GM12878 (cell line): ENCODE data around the gene FCGR3B. TPM values are rescaled to one million over a fixed set of nuclear protein-coding genes. Genes with fewer than 3 reads are reported as not detected.
A peak's percentile ranks its signal among the peaks of the same experiment; 100 is the strongest.
"Not testable (repeated sequence)": the region's sequence is repeated elsewhere in the genome, so short reads cannot be mapped to it uniquely, and the experiment has no call there.

Experiments used
- ATAC-seq: fragments of 200-7000 bp; cut with Tn5 transposase; 3 replicates; pipeline ENCODE4 v1.9.1; 2020; ENCODE audit warnings: mild to moderate bottlenecking, moderate library complexity
- BruUV-seq: library from RNA; stranded (reverse); fragments of 400-500 nt; replicated peaks from 2 replicates; lab custom pipeline; 2021; lab: Mats Ljungman, UMichigan
- CTCF ChIA-PET: fragments of 300-600 bp; sonication (Branson Sonifier 250); formaldehyde crosslinking; extraction: SDS; loops from one replicate; lab custom pipeline; 2021; ENCODE audit warnings: inconsistent platforms; lab: Yijun Ruan, JAX
- POLR2A ChIA-PET: fragments of 350-600 bp; formaldehyde crosslinking; extraction: SDS; loops from one replicate; lab custom pipeline; 2021; ENCODE audit warnings: inconsistent platforms; lab: Charles Lee
- RAD21 ChIA-PET: fragments of 300-600 bp; sonication (Branson Sonifier 250); formaldehyde crosslinking; loops from one replicate; lab custom pipeline; 2023; ENCODE audit warnings: antibody characterized with exemption; ENCODE audit not compliant: unreplicated experiment; lab: Charles Lee
- SMC1A ChIA-PET: fragments of 300-600 bp; sonication (Branson Sonifier 250); formaldehyde crosslinking; loops from one replicate; lab custom pipeline; 2023; ENCODE audit not compliant: unreplicated experiment, uncharacterized antibody; lab: Charles Lee
- DNase-seq: peaks from one replicate; pipeline ENCODE4 v3.0.0-alpha.2; 2011; ENCODE audit warnings: low read depth, low spot score
- FAIRE-seq: peaks from 3 replicates; lab custom pipeline; 2011; peaks lifted over from hg19 to GRCh38; lab: Jason Lieb, UNC
- H2AFZ ChIP-seq: 2 replicates; pipeline ENCODE4 v1.6.0; 2011; ENCODE audit warnings: low read depth, low read length, control low read depth; ENCODE audit not compliant: control insufficient read depth
- H3K27ac ChIP-seq: 2 replicates; pipeline ENCODE4 v1.5.1; 2011; ENCODE audit warnings: control low read depth; ENCODE audit not compliant: control insufficient read depth, insufficient read depth
- H3K27me3 ChIP-seq, 2 experiments: replicated peaks in 1 of 2; 2 replicates each; pipeline versions ENCODE4 v1.6.0 to v1.6.1; 2011; ENCODE audit warnings: low read length in 1 of 2; ENCODE audit not compliant: control insufficient read depth in 2 of 2, insufficient read depth in 2 of 2
- H3K36me3 ChIP-seq, 2 experiments: 2 replicates each; pipeline ENCODE4 v1.5.1; 2011; ENCODE audit warnings: low read length in 1 of 2; ENCODE audit not compliant: control insufficient read depth in 2 of 2, insufficient read depth in 2 of 2
- H3K4me1 ChIP-seq: 2 replicates; pipeline ENCODE4 v1.6.1; 2011; ENCODE audit warnings: mild to moderate bottlenecking, low read length, moderate library complexity, mixed read lengths; ENCODE audit not compliant: control insufficient read depth, insufficient read depth
- H3K4me2 ChIP-seq: 2 replicates; pipeline ENCODE4 v1.6.0; 2011; ENCODE audit warnings: control low read depth; ENCODE audit not compliant: control insufficient read depth, insufficient read depth
- H3K4me3 ChIP-seq: fragments of 200-600 bp; sonication (generic); 2 replicates; pipeline ENCODE4 v1.5.1; 2016
- H3K79me2 ChIP-seq: 2 replicates; pipeline ENCODE4 v1.6.0; 2011; ENCODE audit warnings: low read length; ENCODE audit not compliant: control insufficient read depth, insufficient read depth
- H3K9ac ChIP-seq: 2 replicates; pipeline ENCODE4 v1.8.0; 2011; ENCODE audit warnings: low read length, control low read depth, mixed read lengths; ENCODE audit not compliant: control insufficient read depth, insufficient read depth
- H3K9me3 ChIP-seq: replicated peaks from 3 replicates; pipeline ENCODE4 v1.5.1; 2011; ENCODE audit warnings: mild to moderate bottlenecking, low read length; ENCODE audit not compliant: control insufficient read depth, insufficient read depth
- H4K20me1 ChIP-seq: 2 replicates; pipeline ENCODE4 v1.6.0; 2011; ENCODE audit not compliant: control insufficient read depth, insufficient read depth
- EED ChIP-seq: sonication (generic); IDR thresholded peaks from 2 replicates; pipeline ENCODE4 v1.6.1; 2016; ENCODE audit warnings: antibody characterized with exemption, low read depth
- ETV6 ChIP-seq, 2 experiments: fragments of 450-650 bp in 1 of 2; IDR thresholded peaks in 1 of 2; conservative IDR thresholded peaks in 1 of 2; 2 replicates each; pipeline ENCODE4 v1.6.1; 2014; ENCODE audit warnings: antibody characterized with exemption in 1 of 2, borderline replicate concordance in 1 of 2, low read depth in 1 of 2, mild to moderate bottlenecking in 1 of 2, moderate library complexity in 1 of 2
- FOXM1 ChIP-seq: IDR thresholded peaks from 2 replicates; pipeline ENCODE4 v1.6.1; 2012; ENCODE audit warnings: low read depth, mild to moderate bottlenecking, inconsistent platforms, low read length, moderate library complexity
- NFIC ChIP-seq: IDR thresholded peaks from 2 replicates; pipeline ENCODE4 v1.6.1; 2012; ENCODE audit warnings: low read depth, mild to moderate bottlenecking, inconsistent platforms, low read length, moderate library complexity
- PAX5 ChIP-seq: IDR thresholded peaks from 2 replicates; pipeline ENCODE4 v1.6.1; 2011; ENCODE audit warnings: low read depth, low read length, borderline replicate concordance
- RUNX3 ChIP-seq: IDR thresholded peaks from 2 replicates; pipeline ENCODE4 v1.6.1; 2012; ENCODE audit warnings: low read length, inconsistent platforms
- WGBS: methylation state at CpG from one replicate; pipeline ENCODE4 v1.1.6; 2016; ENCODE audit warnings: low lambda C conversion rate; ENCODE audit not compliant: insufficient replicate concordance, insufficient coverage; ENCODE audit errors: missing lambda C conversion rate; 5-methylcytosine and 5-hydroxymethylcytosine counted together
- in situ Hi-C: fragments of 300-500 bp; cut with MboI; formaldehyde crosslinking; loops from 9 replicates; pipeline ENCODE4 v1.14.3; 2018; ENCODE audit warnings: mixed read lengths
- intact Hi-C: fragments of 100-400 bp; cut with micrococcal nuclease; formaldehyde crosslinking; loops from one replicate; pipeline ENCODE4 v1.14.2; 2022; ENCODE audit not compliant: unreplicated experiment
- polyA plus RNA-seq, 11 experiments: library from polyadenylated mRNA; depleted of rRNA in 4 of 11; unstranded in 6 of 11; stranded (reverse) in 5 of 11; fragments of >200 nt; fragmentation: Nextera tagmentation in 4 of 11; fragmentation: Illumina TruSeq in 1 of 11; extraction: Ambion mirVana in 4 of 11; extraction: Trizol in 1 of 11; gene quantifications; 1 replicate in 1 of 11; 2 replicates in 10 of 11; pipeline versions ENCODE4 v1.2.1 to v1.2.3, GENCODE V29; 2011 to 2016; ENCODE audit warnings: inconsistent platforms in 2 of 11, missing spikeins in 2 of 11, low read depth in 1 of 11
- total RNA-seq, 4 experiments: library from RNA; depleted of rRNA in 3 of 4; stranded (reverse); fragments of >200 nt in 3 of 4; fragmentation: Illumina TruSeq in 1 of 4; extraction: Trizol in 1 of 4; gene quantifications; 2 replicates each; pipeline versions ENCODE4 v1.2.1 to v1.2.3, GENCODE V29; 2013 to 2021

Gene FCGR3B
- total and polyA plus RNA-seq, 10 of the 15 experiments (the other 5 are each of a cell fraction or from before 2014, with no cell fraction given): not detected

GRCh38 chr1:161623401-161624051 is 7.5 kb downstream of the FCGR3B start:
- TF ChIP-seq RUNX3: peak; percentile 76
- peak; percentile 16; the same call in 1 of the 2 replicates for TF ChIP-seq FOXM1
- peak; percentile 37; the same call in 1 of the 2 replicates for TF ChIP-seq EED
- peak in 1 of 2 experiments; percentile 69; a peak in 2 of 4 replicates for TF ChIP-seq ETV6 (conservative IDR thresholded peaks at IDR 0.05 in 1 of 2, IDR thresholded peaks at IDR 0.05 in 1 of 2; ENCODE audit: borderline replicate concordance in 1 of 2, low read depth in 1 of 2)
- peak; percentile 58; the same call in 1 of the 2 replicates for TF ChIP-seq NFIC
- 0 out of 2 replicates have a peak, but pooled peaks have one; percentile 15 for TF ChIP-seq PAX5
- H3K4me3 ChIP-seq, H2AFZ ChIP-seq, H3K79me2 ChIP-seq, H3K9ac ChIP-seq, H3K27me3 ChIP-seq, DNase-seq, in situ Hi-C loops, H3K9me3 ChIP-seq, BruUV-seq, H3K36me3 ChIP-seq, H4K20me1 ChIP-seq: not testable (repeated sequence)
- Histone ChIP-seq H3K4me2 (0 out of 2 replicates have a peak overlapping the region, but pooled peaks have one; percentile 17), H3K27ac (peak overlapping the region; percentile 9; the same call in 1 of the 2 replicates), H3K4me1 (peaks cover 12% of the 10 kb centered on the region)
- intact Hi-C loops: loop anchor here (5.0 kb wide), 1 partner anchor 81 kb away; no protein-coding TSS in a partner anchor
- POLR2A ChIA-PET: interaction anchor here (0.6 to 0.7 kb wide), 2 partner anchors 84 to 92 kb away, joined by 3 read pairs; no protein-coding TSS in a partner anchor
- CTCF ChIA-PET: interaction anchor here (1.0 to 1.2 kb wide), 3 partner anchors 82 to 118 kb away, joined by 3 to 8 read pairs (median 4); no protein-coding TSS in a partner anchor
- RAD21 ChIA-PET: interaction anchor here (2.0 to 3.4 kb wide), 2 partner anchors 115 to 118 kb away, joined by 5 to 20 read pairs; no protein-coding TSS in a partner anchor
- FAIRE-seq (peak; percentile 49), ATAC-seq (peak; percentile 63)
- SMC1A ChIA-PET: interaction anchor here (0.6 to 1.1 kb wide), 4 partner anchors 80 to 107 kb away, joined by 3 to 5 read pairs (median 4); no protein-coding TSS in a partner anchor
- 8% methylated on average over 4 of the region's 6 CpGs for WGBS
